ENCODE results near the gene MAGEA4.
"Not testable (repeated sequence)": the region's sequence is repeated elsewhere in the genome, so short reads cannot be mapped to it uniquely, and the experiment has no call there.

MAGEA4 gene, protein sequence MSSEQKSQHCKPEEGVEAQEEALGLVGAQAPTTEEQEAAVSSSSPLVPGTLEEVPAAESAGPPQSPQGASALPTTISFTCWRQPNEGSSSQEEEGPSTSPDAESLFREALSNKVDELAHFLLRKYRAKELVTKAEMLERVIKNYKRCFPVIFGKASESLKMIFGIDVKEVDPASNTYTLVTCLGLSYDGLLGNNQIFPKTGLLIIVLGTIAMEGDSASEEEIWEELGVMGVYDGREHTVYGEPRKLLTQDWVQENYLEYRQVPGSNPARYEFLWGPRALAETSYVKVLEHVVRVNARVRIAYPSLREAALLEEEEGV

GRCh38 chrX:151912780-151913179, at the start of gene MAGEA4:
Gene MAGEA4, plus strand, starts transcription at chrX:151912889. Its CDS starts 10,776 bp downstream, at chrX:151923665.
- no peak for DNase-seq

DNA sequence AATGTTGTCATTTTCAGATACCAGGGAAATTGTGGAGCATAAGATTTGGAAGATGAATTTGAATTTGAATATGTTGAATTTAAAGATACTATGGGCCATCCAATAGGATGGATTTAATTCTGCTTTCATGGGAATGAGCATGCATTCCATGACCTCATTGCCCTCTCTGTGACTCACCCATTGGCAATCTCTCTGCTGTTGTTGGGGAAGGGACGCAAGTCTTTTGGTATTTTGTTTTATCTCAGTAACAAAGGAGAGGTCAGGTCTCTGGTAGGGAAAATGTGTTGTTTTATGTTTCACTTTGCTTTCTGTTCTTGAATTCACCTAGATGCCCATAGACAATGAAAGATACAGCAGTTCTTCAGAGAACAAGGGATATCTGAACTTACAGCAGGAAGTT, 42.1 kb upstream of the MAGEA4 start:
- DNase-seq: no peak

- DNase-seq: no peak
Measured at GRCh38 chrX:151871244-151871643, 41.4 kb upstream of the MAGEA4 start.

GRCh38 chrX:151873096-151873495, 39.6 kb upstream of the MAGEA4 start:
- DNase-seq: no peak

DNA sequence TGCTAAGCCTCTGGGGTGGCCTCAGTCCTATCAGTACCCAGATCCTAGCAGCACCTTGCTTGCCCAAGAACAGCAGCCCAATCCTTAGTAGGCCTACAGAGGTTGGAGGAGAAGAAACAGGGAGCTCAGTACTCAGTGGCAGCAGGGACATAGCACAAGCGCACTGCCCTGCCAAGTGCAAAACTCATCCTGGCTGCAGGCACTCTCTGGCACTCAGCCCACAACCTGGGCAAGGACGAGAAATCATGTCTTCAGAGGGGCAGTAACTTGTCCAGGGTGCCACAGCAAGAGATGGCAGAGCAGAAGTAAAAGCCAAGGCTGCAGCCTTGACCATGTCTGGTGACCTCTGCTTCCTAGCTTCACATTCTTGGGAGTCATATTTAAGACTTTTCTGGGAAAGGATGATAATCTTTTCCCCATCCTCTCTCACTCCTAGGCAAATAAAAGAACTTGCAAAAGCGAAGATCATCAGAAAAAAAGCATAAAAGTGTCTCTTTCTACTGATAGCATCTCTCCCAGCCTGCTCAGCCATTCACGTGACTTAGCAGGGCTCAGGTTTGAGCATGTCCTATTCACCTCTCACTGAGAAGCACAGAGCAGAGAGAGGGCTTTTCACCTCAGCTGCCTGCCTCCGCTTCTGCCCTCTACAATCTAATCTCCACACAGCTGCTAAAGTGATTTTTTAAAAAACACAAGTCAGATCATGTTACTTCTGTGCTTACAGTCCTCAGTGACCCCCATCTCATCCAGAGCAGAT, 37.2 kb upstream of the MAGEA4 start:
- no peak for DNase-seq

DNA sequence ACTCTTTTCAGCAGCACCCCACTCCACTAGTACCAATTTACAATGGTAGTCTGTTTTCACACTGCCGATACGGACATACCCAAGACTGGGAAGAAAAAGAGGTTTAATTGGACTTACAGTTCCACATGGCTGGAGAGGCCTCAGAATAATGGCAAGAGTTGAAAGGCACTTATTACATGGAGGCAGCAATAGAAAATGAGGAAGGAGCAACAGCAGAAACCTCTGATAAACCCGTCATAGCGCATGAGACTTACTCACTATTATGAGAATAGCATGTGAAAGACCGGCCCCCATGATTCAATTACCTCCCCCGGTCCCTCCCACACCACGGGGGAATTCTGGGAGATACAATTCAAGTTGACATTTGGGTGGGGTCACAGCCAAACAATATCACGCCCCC, 34.1 kb upstream of the MAGEA4 start:
- DNase-seq: no peak

GRCh38 chrX:151879856-151880255, 32.8 kb upstream of the MAGEA4 start:
- DNase-seq: no peak

- DNase-seq: no peak
Measured at GRCh38 chrX:151880895-151881294, 31.8 kb upstream of the MAGEA4 start.

GRCh38 chrX:151889421-151889820, 23.3 kb upstream of the MAGEA4 start:
- no peak for DNase-seq

DNA sequence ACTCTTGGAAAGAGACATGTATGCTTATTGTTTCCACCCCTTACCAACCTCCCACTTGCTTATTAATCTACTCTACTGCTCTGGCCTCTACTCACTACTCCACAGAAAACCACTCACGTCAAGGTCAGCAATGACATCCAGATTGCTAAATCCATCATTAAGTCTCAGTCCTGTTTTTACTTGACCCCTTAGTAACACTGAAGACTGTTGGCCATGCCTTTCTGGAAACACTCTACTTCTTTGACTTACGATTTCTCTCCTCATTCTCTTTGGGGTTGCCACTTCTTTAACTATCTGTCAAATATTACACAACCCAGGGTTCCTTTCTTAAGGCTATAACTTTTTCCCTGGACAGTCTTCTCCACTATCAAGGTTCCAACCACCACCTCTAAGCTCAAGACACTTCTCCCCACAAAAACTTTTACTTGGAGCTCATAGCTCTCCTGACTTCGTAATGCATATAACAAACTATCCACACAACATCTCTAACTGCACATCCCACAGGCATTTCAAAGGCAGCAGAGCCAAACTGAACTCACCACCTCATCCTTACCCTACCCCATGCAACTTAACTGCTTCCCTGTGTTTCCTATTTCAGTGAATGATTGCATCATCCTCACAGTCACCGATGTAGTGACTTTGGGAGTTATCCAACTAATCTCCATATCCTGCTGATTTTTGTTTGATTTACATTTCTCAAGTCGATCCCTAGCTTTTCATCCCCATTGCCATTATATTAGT, 15.8 kb upstream of the MAGEA4 start:
- DNase-seq: no peak

DNA sequence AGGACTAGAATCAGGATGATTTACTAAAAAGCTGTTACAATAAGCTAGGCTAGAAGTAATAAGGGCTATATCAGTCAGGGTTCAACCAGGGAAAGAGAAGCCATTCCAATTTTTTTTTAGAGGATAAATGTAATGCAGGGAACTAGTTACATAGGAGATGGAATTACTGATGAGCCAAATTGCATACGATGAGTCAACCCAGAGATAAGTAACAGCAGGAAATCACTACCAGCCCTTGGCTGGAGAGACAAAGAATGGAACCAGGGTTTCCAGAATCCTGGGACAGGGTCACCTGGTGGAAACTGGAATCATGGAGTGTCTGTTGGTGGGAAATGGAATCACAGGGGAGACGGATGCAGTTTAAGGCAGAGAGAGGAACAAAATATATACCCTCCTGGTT, 13.1 kb upstream of the MAGEA4 start:
- no peak for DNase-seq

DNA sequence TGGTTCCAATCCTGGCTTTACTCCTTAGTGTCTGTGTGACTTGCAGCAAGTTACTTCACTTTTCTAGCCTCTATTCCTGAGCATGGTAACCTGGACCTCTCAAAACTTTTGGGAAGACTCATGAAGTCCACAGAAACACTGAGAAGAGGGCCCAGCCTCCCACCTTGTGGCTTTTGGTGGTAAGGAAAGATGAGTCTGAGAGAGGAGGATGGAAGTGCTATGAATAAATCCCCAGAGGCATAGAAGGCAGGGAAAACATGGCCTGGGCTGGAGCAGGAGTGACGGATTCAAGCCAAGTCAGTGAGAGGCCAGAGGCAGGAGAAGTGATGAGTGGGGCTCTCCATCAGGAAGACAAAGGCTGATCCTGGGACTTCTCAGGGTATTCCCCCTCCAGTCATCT, 10.9 kb upstream of the MAGEA4 start:
- DNase-seq: no peak

GRCh38 chrX:151902813-151903591, 9.7 kb upstream of the MAGEA4 start:
- no peak for DNase-seq

GRCh38 chrX:151904989-151905388, 7.7 kb upstream of the MAGEA4 start:
- DNase-seq: no peak

GRCh38 chrX:151912221-151912620, 468 bp upstream of the MAGEA4 start:
- no peak for DNase-seq

DNA sequence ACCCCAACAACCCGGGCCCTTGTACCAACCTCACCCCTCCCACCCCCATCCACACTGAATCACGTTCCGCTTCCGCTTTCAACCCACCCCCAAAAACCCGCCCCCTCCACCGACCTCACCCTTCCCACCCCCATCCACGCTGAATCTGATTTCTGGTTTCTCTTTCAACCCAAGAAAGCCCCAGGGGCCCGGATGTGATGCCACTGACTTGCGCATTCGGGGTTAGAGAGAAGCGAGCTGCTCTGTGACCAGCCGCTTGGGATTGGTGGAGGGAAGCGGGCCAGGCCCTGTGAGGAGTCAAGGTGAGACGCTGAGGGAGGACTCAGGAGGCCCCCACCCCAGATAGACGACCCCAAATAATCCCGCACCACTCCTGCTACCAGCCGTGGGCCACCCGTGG, 6.0 kb downstream of the MAGEA4 start:
- DNase-seq: not testable (repeated sequence)

DNA sequence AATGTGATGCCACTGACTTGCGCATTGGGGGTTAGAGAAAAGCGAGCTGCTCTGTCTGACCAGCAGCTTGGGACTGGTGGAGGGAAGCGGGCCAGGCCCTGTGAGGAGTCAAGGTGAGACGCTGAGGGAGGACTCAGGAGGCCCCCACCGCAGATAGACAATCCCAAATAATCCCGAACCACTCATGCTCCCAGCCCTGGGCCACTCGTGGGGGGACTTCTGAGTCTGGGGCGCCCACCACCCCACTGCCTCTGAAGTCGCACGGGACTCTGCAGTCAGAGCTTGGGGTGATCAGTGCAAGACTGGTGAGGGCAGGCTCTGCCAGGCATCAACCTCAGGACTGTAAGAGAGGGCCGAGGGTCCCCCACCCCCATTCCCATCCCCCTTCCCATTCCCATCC, 6.9 kb downstream of the MAGEA4 start:
- DNase-seq: no peak

DNA sequence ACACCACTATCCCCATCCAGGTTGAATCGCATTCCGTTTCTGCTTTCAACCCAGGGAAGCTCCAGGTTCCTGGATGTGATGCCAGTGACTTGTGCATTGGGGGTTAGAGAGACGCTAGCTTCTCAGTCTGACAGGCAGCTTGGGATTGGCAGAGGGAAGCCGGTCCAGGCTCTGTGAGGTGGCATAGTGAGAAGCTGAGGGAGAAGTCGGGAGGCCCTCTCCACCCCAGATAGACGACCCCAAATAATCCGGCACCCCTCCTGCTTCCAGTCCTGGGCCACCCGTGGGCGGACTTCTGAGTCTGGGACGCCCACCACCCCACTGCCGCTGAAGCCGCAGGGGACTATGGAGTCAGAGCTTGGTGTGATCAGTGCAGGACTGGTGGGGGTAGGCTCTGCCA, 7.4 kb downstream of the MAGEA4 start:
- no peak for DNase-seq

DNA sequence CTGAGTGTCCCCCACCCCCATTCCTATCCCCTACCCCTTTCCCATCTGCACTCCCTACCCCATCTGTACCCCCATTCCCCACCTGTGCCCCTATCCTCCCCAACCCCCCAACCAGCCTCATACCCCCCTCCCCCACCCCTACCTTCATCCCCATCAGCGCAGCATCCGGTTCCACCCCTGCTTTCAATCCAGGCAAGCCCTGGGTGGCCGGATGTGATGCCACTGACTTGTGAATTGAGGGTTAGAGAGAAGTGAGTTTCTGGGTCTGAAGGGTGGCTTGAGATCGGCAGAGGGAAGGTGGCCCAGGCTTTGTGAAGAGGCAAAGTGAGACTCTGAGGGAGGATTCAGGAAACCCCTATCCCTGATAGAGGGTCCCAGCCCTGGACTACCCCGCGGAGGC, 7.8 kb downstream of the MAGEA4 start:
- DNase-seq: no peak

DNA sequence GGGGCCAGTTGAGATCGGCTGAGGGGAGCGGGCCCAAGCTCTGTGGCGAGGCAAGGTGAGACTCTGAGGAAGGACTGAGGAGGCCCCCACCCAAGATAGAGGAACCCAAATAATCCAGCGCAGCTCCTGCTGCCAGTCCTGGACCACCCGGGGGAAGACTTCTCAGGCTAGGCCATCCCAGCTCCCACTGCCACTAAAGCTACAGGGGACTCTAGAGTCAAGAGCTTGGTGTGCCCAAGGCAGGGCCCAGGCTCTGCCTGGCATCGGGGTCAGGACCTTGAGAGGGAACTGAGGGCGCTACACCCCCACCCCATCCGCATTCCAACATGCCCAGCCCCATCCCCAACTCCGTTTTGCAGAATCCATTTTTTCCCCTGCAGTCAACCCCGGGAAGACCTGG, 8.6 kb downstream of the MAGEA4 start:
- DNase-seq: no peak

- DNase-seq: no peak
Measured at GRCh38 chrX:151921866-151922265, 9.2 kb downstream of the MAGEA4 start.

DNA sequence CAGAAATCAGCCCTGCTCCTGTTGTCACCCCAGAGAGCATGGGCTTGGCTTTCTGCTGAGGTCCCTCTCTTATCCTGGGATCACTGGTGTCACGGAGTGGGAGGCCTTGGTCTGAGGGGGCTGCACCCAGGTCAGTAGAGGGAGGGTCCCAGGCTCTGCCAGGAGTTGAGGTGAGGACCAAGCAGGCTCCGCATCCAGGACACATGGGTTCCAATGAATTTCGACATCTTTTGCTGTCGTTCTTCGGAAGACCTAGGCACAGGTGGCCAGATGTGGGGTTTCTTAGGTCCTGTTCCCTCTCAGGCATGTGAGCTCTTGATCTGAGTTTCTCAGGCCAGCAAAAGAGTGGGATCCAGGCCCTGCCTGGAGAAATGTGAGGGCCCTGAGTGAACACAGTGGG, 10.0 kb downstream of the MAGEA4 start:
- no peak for DNase-seq

- DNase-seq: no peak
Measured at GRCh38 chrX:151923648-151924047, 11.0 kb downstream of the MAGEA4 start.
